GM12891 (cell line): Measurements from ENCODE around the gene TMEM220.
"Not testable (repeated sequence)": the region's sequence is repeated elsewhere in the genome, so short reads cannot be mapped to it uniquely, and the experiment has no call there.

ENCODE experiments used
- PAX5 ChIP-seq: IDR thresholded peaks from 2 replicates; pipeline ENCODE4 v1.6.1; 2011; ENCODE audit warnings: low read length, moderate library complexity, mild to moderate bottlenecking; ENCODE audit not compliant: insufficient read depth, severe bottlenecking
- POLR2A ChIP-seq: IDR thresholded peaks from 2 replicates; pipeline ENCODE4 v1.6.1; 2011; ENCODE audit warnings: low read depth, low read length, control low read depth
- POLR2AphosphoS5 ChIP-seq: IDR thresholded peaks from 2 replicates; pipeline ENCODE4 v1.6.1; 2011; ENCODE audit warnings: low read depth, low read length, control low read depth
- SPI1 ChIP-seq: IDR thresholded peaks from 2 replicates; pipeline ENCODE4 v1.6.1; 2011; ENCODE audit warnings: low read depth, low read length, control low read depth
- TAF1 ChIP-seq: IDR thresholded peaks from 2 replicates; pipeline ENCODE4 v1.6.1; 2011; ENCODE audit warnings: low read depth, low read length, control low read depth

DNA sequence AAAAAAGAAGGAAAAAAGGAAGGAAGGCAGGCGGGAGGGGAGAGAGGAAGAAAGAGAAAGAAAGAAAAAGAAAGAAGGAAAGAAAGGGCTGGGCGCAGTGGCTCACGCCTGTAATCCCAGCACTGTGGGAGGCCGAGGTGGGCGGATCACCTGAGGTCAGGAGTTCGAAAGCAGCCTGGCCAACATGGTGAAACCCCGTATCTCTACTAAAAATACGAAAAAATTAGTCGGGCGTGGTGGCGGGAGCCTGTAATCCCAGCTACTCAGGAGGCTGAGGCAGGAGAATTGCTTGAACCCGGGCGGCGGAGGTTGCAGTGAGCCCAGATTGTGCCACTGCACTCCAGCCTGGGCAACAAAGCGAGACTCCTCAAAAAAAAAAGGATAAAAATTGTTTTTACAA, 424 bp upstream of the TMEM220 start:
- not testable (repeated sequence) for TF ChIP-seq POLR2A, TAF1, POLR2AphosphoS5, PAX5, SPI1
